ENCODE measurements around the gene RAB3GAP2.

Gene RAB3GAP2

DNA sequence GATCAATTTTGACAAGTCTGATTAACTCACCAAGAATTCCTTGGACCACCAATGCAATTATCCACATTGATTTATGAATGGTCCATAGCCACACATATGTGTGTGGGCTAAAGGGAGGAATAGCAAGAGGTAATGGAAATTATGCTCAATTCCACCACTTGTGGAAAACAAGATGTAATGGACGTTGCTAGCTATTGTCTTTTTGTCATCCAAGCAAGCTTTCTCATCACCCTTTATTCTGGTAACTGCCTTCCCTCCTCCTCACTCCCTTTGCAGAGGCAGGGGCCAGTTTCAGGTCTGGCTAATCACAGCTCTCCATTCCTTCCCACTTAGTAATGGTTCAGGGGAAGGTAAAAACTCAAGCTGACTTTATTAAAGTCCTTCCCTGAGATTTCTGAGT lies 24.7 kb upstream of the RAB3GAP2 start:
- H3K4me3 ChIP-seq (replicated peaks; ENCODE audit: low read depth, low read length) = no peak overlapping the region

DNA sequence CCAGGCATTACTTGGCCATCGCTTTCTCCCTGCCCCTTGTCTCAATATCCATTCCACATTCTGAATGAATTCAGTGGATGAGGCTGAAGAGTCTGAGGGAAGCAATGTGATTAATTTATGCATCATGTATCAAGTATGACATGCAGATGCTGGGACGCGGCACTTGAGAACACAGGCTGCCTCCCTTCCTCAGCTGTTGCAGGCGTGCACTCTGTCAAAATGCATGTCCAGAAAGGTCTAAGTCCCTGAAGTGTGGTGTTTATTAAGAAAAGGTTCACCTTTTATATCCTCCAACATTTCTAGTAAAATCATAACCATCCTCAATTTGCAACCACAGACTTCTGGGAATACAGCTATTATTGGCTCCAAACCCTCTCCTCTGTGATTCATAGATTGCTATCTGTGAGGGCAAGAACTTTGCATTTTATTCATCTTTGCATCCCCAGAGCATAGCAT lies 22.6 kb upstream of the RAB3GAP2 start:
- no peak overlapping the region for H3K4me3 ChIP-seq (replicated peaks; ENCODE audit: low read depth, low read length)
- TF ChIP-seq, protein P1, sequence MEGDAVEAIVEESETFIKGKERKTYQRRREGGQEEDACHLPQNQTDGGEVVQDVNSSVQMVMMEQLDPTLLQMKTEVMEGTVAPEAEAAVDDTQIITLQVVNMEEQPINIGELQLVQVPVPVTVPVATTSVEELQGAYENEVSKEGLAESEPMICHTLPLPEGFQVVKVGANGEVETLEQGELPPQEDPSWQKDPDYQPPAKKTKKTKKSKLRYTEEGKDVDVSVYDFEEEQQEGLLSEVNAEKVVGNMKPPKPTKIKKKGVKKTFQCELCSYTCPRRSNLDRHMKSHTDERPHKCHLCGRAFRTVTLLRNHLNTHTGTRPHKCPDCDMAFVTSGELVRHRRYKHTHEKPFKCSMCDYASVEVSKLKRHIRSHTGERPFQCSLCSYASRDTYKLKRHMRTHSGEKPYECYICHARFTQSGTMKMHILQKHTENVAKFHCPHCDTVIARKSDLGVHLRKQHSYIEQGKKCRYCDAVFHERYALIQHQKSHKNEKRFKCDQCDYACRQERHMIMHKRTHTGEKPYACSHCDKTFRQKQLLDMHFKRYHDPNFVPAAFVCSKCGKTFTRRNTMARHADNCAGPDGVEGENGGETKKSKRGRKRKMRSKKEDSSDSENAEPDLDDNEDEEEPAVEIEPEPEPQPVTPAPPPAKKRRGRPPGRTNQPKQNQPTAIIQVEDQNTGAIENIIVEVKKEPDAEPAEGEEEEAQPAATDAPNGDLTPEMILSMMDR (IDR thresholded peaks at IDR 0.05; ENCODE audit: insufficient read depth, low read length, poor library complexity, severe bottlenecking) = no peak

More for the DNA sequence above, 24.7 kb upstream of the RAB3GAP2 start:
- TF ChIP-seq, protein P1 (IDR thresholded peaks at IDR 0.05; ENCODE audit: insufficient read depth, low read length, poor library complexity, severe bottlenecking) = no peak
- Histone ChIP-seq H3K27me3 (replicated peaks; ENCODE audit: control insufficient read depth, insufficient read depth, low read length) (no peaks in the 10 kb centered on the region), H3K36me3 (ENCODE audit: control insufficient read depth, insufficient read depth, low read length) (no peaks in the 10 kb centered on the region)
- DNase-seq (ENCODE audit: extremely low read depth, insufficient read length) = no peak

DNA sequence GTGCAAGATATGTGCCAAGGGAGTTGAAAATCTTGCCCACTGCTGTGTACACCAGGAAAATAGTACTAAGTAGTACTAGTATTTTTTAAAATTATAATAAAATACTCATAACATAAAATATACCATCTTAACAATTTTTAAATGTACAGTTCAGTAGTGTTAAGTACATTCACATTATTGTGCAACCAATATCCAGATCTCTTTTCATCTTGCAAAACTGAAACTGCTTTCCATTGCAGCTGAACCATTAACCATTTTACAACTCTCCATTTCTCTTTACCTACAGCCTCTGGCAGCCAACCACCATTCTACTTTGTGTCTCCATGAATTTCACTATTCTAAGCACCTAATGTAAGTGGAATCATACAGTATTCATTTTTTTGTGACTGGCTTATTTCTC lies 19.3 kb upstream of the RAB3GAP2 start:
- TF ChIP-seq, protein P1 (IDR thresholded peaks at IDR 0.05; ENCODE audit: insufficient read depth, low read length, poor library complexity, severe bottlenecking) = no peak
- no peak for DNase-seq (ENCODE audit: extremely low read depth, insufficient read length)
- no peaks in the 10 kb centered on the region for H3K36me3 ChIP-seq (ENCODE audit: control insufficient read depth, insufficient read depth, low read length)
- no peak overlapping the region for H3K4me3 ChIP-seq (replicated peaks; ENCODE audit: low read depth, low read length)
- no peaks in the 10 kb centered on the region for H3K27me3 ChIP-seq (replicated peaks; ENCODE audit: control insufficient read depth, insufficient read depth, low read length)

More for the DNA sequence above, 22.6 kb upstream of the RAB3GAP2 start:
- Histone ChIP-seq H3K36me3 (ENCODE audit: control insufficient read depth, insufficient read depth, low read length) (no peaks in the 10 kb centered on the region), H3K27me3 (replicated peaks; ENCODE audit: control insufficient read depth, insufficient read depth, low read length) (no peaks in the 10 kb centered on the region)
- DNase-seq (ENCODE audit: extremely low read depth, insufficient read length) = no peak

DNA sequence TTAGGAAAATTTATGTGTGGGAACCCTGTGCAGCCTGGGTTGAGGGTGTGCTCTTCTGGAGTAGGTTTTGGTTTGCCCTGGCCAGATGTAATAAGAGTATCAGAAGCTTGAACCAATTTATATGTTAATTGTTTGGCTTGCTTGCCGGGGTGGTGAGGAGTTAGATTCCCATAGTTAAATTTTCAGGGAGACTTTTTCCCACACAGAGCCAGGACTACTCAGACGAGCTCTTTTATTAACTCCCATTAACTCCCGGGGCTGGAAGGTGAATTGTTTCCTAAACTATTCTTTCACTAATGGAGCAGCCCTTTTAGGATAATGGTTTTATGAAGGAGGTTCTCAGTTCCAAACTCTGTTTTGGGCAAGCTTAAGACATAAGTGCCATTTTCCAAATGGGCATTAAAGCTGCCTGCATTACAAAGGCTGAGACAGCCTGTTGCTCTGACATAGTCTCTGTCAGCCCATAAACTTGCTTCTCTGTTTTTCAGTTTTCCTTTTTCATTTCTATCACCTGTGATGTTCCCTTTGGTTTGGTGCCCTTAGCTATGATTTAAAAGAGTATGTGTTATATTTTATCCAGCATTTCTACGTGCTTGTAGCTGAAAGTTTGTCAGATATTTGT lies 18.0 kb upstream of the RAB3GAP2 start:
- no peaks in the 10 kb centered on the region for H3K27me3 ChIP-seq (replicated peaks; ENCODE audit: control insufficient read depth, insufficient read depth, low read length)
- DNase-seq (ENCODE audit: extremely low read depth, insufficient read length) = no peak
- H3K36me3 ChIP-seq (ENCODE audit: control insufficient read depth, insufficient read depth, low read length) = no peaks in the 10 kb centered on the region
- no peak overlapping the region for H3K4me3 ChIP-seq (replicated peaks; ENCODE audit: low read depth, low read length)
- TF ChIP-seq, protein P1 (IDR thresholded peaks at IDR 0.05; ENCODE audit: insufficient read depth, low read length, poor library complexity, severe bottlenecking) = no peak

DNA sequence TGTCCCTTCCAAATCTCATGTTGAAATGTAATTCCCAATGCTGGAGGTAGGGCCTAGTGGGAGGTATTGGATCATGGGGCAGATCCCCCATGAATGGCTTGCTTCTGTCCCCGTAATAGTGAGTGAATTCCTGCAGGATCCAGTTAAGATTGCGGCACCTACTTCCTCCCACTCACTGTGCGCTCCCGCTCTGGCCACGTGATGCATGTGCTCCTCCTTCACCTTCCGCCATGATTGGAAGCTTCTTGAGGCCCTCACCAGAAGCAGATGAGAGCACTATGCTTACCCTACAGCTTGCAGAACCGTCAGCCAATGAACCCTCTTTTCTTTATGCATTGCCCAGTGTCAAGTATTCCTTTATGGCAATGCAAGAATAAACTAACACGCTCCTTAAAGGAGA lies 14.9 kb upstream of the RAB3GAP2 start:
- Histone ChIP-seq H3K27me3 (replicated peaks; ENCODE audit: control insufficient read depth, insufficient read depth, low read length) (no peaks in the 10 kb centered on the region), H3K4me3 (replicated peaks; ENCODE audit: low read depth, low read length) (no peak overlapping the region), H3K36me3 (ENCODE audit: control insufficient read depth, insufficient read depth, low read length) (no peaks in the 10 kb centered on the region)
- TF ChIP-seq, protein P1 (IDR thresholded peaks at IDR 0.05; ENCODE audit: insufficient read depth, low read length, poor library complexity, severe bottlenecking) = no peak
- DNase-seq (ENCODE audit: extremely low read depth, insufficient read length) = no peak

DNA sequence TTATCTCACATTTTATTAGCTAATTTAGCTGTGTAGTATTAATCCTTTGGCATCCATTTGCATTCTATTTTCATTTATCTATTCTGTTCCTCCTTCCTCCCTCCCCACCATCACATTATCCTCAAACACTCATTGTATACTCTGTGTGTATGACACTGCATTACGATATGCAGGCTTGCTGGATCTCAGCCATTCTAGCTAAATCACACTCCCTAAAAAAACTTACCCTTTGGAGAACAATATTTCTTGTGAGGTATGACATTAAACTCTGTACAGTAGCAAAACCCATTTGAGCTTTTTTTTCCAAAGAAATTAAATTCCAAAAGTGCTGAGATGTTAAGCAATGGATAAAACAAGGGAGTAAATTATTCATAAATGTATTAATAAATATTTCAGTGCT lies 11.4 kb upstream of the RAB3GAP2 start:
- Histone ChIP-seq H3K36me3 (ENCODE audit: control insufficient read depth, insufficient read depth, low read length) (no peaks in the 10 kb centered on the region), H3K27me3 (replicated peaks; ENCODE audit: control insufficient read depth, insufficient read depth, low read length) (no peaks in the 10 kb centered on the region), H3K4me3 (replicated peaks; ENCODE audit: low read depth, low read length) (no peak overlapping the region)
- TF ChIP-seq, protein P1 (IDR thresholded peaks at IDR 0.05; ENCODE audit: insufficient read depth, low read length, poor library complexity, severe bottlenecking) = no peak
- DNase-seq (ENCODE audit: extremely low read depth, insufficient read length) = no peak
